OCI-LY7 (cell line): ENCODE results near the gene ATAD3B.
"Not testable (repeated sequence)": the region's sequence is repeated elsewhere in the genome, so short reads cannot be mapped to it uniquely, and the experiment has no call there.

Experiments used
- EZH2phosphoT487 ChIP-seq: fragments of 200-600 bp; sonication (generic); IDR thresholded peaks from 2 replicates; pipeline ENCODE4 v1.6.1; 2018; ENCODE audit warnings: low read depth, borderline replicate concordance, mild to moderate bottlenecking, mixed run types, antibody characterized with exemption, low read length, moderate library complexity, mixed read lengths
- TF ChIP-seq, protein P1 (sequence below): fragments of 200-600 bp; sonication (generic); conservative IDR thresholded peaks from 2 replicates; pipeline ENCODE4 v1.5.1; 2014; ENCODE audit warnings: mild to moderate bottlenecking, antibody characterized with exemption, low read length, moderate library complexity, mixed read lengths

DNA sequence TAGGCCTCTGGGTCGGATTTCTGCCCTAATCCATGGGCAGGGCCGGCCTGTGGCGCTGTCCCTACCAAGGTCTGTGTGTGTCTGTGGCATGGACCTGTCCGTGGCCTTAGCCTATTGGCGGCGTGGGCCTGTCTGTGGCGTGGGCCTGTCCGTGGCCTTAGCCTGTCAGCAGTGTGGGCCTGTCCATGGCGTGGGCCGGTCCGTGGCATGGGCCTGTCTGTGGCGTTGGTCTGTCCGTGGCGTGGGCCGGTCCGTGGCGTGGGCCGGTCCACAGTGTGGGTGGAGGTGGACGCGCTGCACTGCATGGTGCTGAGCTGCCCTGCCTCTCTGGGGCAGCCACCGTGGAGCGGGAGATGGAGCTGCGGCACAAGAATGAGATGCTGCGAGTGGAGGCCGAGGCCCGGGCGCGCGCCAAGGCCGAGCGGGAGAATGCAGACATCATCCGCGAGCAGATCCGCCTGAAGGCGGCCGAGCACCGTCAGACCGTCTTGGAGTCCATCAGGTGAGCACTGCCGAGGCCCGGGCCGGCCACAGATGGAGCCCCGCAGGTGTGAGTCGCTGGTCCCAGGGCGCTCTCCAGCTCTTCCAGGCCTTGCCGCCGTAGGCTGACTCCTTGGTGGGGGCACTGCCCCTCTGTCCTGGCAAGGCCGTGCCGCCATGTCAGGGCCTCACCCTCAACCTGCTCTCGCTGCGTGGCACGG lies 48.4 kb downstream of the ATAD3B start:
- TF ChIP-seq, protein P1, sequence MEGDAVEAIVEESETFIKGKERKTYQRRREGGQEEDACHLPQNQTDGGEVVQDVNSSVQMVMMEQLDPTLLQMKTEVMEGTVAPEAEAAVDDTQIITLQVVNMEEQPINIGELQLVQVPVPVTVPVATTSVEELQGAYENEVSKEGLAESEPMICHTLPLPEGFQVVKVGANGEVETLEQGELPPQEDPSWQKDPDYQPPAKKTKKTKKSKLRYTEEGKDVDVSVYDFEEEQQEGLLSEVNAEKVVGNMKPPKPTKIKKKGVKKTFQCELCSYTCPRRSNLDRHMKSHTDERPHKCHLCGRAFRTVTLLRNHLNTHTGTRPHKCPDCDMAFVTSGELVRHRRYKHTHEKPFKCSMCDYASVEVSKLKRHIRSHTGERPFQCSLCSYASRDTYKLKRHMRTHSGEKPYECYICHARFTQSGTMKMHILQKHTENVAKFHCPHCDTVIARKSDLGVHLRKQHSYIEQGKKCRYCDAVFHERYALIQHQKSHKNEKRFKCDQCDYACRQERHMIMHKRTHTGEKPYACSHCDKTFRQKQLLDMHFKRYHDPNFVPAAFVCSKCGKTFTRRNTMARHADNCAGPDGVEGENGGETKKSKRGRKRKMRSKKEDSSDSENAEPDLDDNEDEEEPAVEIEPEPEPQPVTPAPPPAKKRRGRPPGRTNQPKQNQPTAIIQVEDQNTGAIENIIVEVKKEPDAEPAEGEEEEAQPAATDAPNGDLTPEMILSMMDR: not testable (repeated sequence)
- TF ChIP-seq EZH2phosphoT487: not testable (repeated sequence)
